Bone marrow (tissue), 2 donors: ENCODE results near the gene HSD17B7.
A peak's percentile ranks its signal among the peaks of the same experiment; 100 is the strongest.
"Not testable (repeated sequence)": the region's sequence is repeated elsewhere in the genome, so short reads cannot be mapped to it uniquely, and the experiment has no call there.

Experiments
- DNase-seq, 2 donors: peaks; one replicate each; lab custom pipeline; 2025; lab: John Stamatoyannopoulos, UW

The HSD17B7 gene

GRCh38 chr1:162790303-162790984, at the start of gene HSD17B7:
Gene HSD17B7, plus strand, starts transcription at chr1:162790702. Its CDS starts 99 bp downstream, at chr1:162790801.
- DNase-seq, result peak; percentile 33 to 44

GRCh38 chr1:162740755-162741154, 49.7 kb upstream of the HSD17B7 start:
- DNase-seq, result no peak

- DNase-seq, result no peak
Observed at GRCh38 chr1:162741574-162741973, 48.9 kb upstream of the HSD17B7 start.

- not testable (repeated sequence) for DNase-seq
Observed at GRCh38 chr1:162746264-162746942, 44.1 kb upstream of the HSD17B7 start.

- no peak for DNase-seq
Observed at GRCh38 chr1:162753001-162753658, 37.4 kb upstream of the HSD17B7 start.

- no peak for DNase-seq
Observed at GRCh38 chr1:162753998-162754585, 36.4 kb upstream of the HSD17B7 start.

GRCh38 chr1:162755306-162755705, 35.2 kb upstream of the HSD17B7 start:
- DNase-seq, result no peak

GRCh38 chr1:162756523-162756922, 34.0 kb upstream of the HSD17B7 start:
- DNase-seq, result no peak

GRCh38 chr1:162757476-162757875, 33.0 kb upstream of the HSD17B7 start:
- DNase-seq, result no peak

- no peak for DNase-seq
Observed at GRCh38 chr1:162765788-162766187, 24.7 kb upstream of the HSD17B7 start.

GRCh38 chr1:162772571-162773154, 17.8 kb upstream of the HSD17B7 start:
- DNase-seq, result no peak

- no peak for DNase-seq
Observed at GRCh38 chr1:162774007-162774406, 16.5 kb upstream of the HSD17B7 start.

GRCh38 chr1:162779043-162779442, 11.5 kb upstream of the HSD17B7 start:
- DNase-seq, result no peak

GRCh38 chr1:162782671-162783070, 7.8 kb upstream of the HSD17B7 start:
- no peak for DNase-seq

- not testable (repeated sequence) for DNase-seq
Observed at GRCh38 chr1:162784926-162785325, 5.6 kb upstream of the HSD17B7 start.

- DNase-seq, result not testable (repeated sequence)
Observed at GRCh38 chr1:162788783-162789182, 1.7 kb upstream of the HSD17B7 start.

GRCh38 chr1:162790985-162791357, 469 bp downstream of the HSD17B7 start:
- DNase-seq, result not testable (repeated sequence)

GRCh38 chr1:162794284-162794683, 3.8 kb downstream of the HSD17B7 start:
- DNase-seq, result not testable (repeated sequence)

GRCh38 chr1:162796617-162797279, 6.2 kb downstream of the HSD17B7 start:
- not testable (repeated sequence) for DNase-seq

GRCh38 chr1:162799995-162800830, 9.7 kb downstream of the HSD17B7 start:
- not testable (repeated sequence) for DNase-seq

- not testable (repeated sequence) for DNase-seq
Observed at GRCh38 chr1:162807503-162807902, 17.0 kb downstream of the HSD17B7 start.
